ENCODE results near the gene PRDM16. TPM values are rescaled to one million over a fixed set of nuclear protein-coding genes. Genes with fewer than 3 reads are reported as not detected.

PRDM16 gene
- total RNA-seq, 1 experiment from 2014 or later = 22.3 TPM

- intact Hi-C loops (cut with micrococcal nuclease; ENCODE audit: unreplicated experiment) = no loop called here
- Histone ChIP-seq H3K27ac (ENCODE audit: low read length) (no peak overlapping the region), H3K27me3 (ENCODE audit: control insufficient read depth, insufficient read depth, low read length) (no peaks in the 10 kb centered on the region), H3K9me3 (ENCODE audit: control insufficient read depth, insufficient read depth, low read depth, low read length) (no peaks in the 10 kb centered on the region), H3K36me3 (ENCODE audit: control insufficient read depth, insufficient read depth, low read length) (no peaks in the 10 kb centered on the region), H3K4me1 (ENCODE audit: control insufficient read depth, insufficient read depth, low read length) (peaks cover 4% of the 10 kb centered on the region), H3K4me3 (ENCODE audit: low read depth in 2 of 2, low read length in 2 of 2) (no peak overlapping the region)
- CTCF ChIA-PET = no interaction called here
- in situ Hi-C loops (cut with HindIII; ENCODE audit: low pct_unique_long_range_greater_than_20kb, low sequenced_read_pairs) = no loop called here
- BruUV-seq (replicated peaks) = no TSS peak
- POLR2A ChIA-PET = no interaction called here
- no peak for DNase-seq (ENCODE audit: low read depth, low spot score)
- TF ChIP-seq TCF7L2 (IDR thresholded peaks at IDR 0.05; ENCODE audit: low read depth, low read length) (no peak), REST (IDR thresholded peaks at IDR 0.05; ENCODE audit: insufficient read depth in 1 of 2, low read depth in 2 of 2, low read length in 1 of 2) (no peak)
- ATAC-seq = no peak
These were observed 157.2 kb downstream of the PRDM16 start for GRCh38 chr1:3226191-3226590.

GRCh38 chr1:3226701-3227350, 157.8 kb downstream of the PRDM16 start:
- Histone ChIP-seq H3K36me3 (ENCODE audit: control insufficient read depth, insufficient read depth, low read length) (no peaks in the 10 kb centered on the region), H3K9me3 (ENCODE audit: control insufficient read depth, insufficient read depth, low read depth, low read length) (no peaks in the 10 kb centered on the region), H3K4me1 (ENCODE audit: control insufficient read depth, insufficient read depth, low read length) (peaks cover 4% of the 10 kb centered on the region), H3K27me3 (ENCODE audit: control insufficient read depth, insufficient read depth, low read length) (no peaks in the 10 kb centered on the region), H3K4me3 (ENCODE audit: low read depth in 2 of 2, low read length in 2 of 2) (no peak overlapping the region), H3K27ac (ENCODE audit: low read length) (no peak overlapping the region)
- ChIA-PET CTCF (no interaction called here), POLR2A (no interaction called here)
- DNase-seq (ENCODE audit: low read depth, low spot score) (no peak), ATAC-seq (no peak)
- intact Hi-C loops (cut with micrococcal nuclease; ENCODE audit: unreplicated experiment) = no loop called here
- TF ChIP-seq POLR2AphosphoS5 (IDR thresholded peaks at IDR 0.05; ENCODE audit: low read depth, low read length) (no peak), TCF7L2 (IDR thresholded peaks at IDR 0.05; ENCODE audit: low read depth, low read length) (no peak), REST (IDR thresholded peaks at IDR 0.05; ENCODE audit: insufficient read depth in 1 of 2, low read depth in 2 of 2, low read length in 1 of 2) (no peak), SIN3A (IDR thresholded peaks at IDR 0.05; ENCODE audit: borderline replicate concordance, insufficient read depth, low read depth, low read length) (no peak), CTCF (IDR thresholded peaks at IDR 0.05) (no peak)
- no TSS peak for BruUV-seq (replicated peaks)
- in situ Hi-C loops (cut with HindIII; ENCODE audit: low pct_unique_long_range_greater_than_20kb, low sequenced_read_pairs) = no loop called here
